NCI-H2171 (cell line): ENCODE measurements around the gene ACACB.

ENCODE experiments used
- DNase-seq: peaks from one replicate; lab custom pipeline; 2025; lab: John Stamatoyannopoulos, UW

ACACB gene

DNA sequence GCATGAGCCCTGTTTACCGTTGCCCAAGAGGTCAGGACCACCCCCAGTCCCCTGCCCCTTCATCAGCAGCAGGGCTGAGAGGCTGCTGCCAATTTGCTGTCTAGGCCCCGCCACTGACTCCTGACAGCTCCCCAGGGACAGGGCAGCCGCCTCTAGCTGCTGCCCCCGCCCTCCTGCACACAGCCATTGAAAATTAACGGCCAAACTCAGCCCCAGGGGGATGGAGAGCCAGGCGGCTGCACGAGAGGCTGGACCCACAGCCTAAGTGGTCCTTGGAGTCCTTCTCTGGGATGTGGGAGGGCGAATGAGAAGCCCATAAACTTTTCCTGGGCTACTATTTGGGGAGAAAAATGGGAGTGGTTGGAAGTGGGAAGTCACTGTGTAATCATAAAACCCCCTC lies 188.1 kb downstream of the ACACB start:
- peak; percentile 33 for DNase-seq

DNA sequence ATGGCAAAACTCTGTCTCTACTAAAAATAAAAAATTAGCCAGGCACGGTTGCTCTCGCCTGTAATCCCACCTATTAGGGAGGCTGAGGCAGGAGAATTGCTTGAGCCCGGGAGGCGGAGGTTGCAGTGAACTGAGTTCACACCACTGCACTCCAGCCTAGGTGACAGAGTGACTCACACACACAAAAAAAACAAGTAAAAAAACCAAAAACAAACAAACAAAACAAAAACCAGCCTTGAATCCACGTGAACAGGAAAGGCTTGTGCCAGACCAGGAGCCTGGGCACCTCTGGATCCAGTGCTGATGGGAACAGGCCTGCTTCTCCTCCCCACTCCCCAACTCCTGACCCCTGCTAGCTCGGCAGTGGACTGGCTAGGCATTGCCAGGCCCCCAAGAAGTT lies 189.2 kb downstream of the ACACB start:
- DNase-seq = no peak

DNA sequence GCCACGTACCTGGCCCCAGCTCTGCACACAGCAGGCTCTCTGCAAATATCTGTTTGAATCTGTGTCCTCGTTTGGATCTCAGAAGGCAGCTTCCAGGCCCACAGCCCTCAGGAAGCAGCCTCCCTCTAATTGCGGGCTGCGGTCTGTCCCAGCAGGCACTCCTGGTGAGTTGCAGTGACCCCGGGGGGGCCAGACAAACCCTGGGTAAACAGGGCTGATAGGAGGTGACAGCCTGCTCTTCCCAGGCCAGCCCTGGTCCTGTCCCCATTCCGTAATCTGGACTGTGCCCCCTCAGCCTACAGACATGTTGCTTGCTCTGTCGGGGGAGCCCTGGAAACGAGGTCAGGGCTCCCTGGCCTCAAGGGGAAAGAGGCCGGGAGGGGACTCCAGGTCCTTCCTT lies 190.7 kb downstream of the ACACB start:
- no peak for DNase-seq

DNA sequence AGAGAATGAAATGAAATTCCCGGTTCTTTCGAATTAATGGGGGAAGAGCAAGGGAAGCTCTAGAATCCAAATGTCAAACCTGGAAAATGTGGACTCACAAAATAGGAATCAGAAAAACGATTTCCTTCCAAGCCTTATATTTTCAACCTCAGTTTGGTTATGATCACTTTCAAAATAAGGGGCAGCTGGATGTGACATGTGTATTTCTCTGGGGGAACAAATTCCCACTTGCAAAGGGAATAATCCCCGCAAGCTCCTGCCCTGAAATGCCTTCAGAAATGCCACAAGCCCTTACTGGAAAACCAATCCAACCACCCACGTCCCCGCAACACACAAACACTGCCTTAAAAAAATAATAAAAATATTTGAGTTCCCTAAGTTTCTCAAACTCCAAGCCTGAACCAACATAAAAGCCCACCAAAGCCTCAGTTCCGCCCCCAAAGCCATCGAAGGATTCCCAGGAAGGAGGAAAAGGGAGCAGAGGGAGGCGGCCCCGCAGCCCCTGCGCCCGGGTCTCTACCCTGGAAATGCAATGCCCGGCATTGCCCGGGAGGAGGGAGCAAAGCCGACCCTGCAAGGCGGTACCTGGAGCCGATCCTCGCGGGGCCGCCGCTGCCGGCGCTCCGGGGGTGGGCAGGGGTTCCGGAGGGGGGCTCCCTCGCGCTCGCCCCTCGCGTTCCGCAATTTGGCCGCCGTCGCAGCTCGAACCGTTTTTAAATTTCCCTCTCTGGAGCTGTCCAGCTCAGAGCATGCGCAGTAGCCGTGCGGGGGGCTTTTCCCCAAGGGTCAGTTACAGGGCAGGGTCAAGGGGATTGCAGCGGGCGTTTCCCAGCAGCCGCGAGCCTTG lies 192.4 kb downstream of the ACACB start, which contains the start of gene FOXN4:
Gene FOXN4 (minus strand): TSS at position 751 of the 847 bp plus-strand sequence. CDS start 963 bp downstream, outside the sequence.
- no peak for DNase-seq

DNA sequence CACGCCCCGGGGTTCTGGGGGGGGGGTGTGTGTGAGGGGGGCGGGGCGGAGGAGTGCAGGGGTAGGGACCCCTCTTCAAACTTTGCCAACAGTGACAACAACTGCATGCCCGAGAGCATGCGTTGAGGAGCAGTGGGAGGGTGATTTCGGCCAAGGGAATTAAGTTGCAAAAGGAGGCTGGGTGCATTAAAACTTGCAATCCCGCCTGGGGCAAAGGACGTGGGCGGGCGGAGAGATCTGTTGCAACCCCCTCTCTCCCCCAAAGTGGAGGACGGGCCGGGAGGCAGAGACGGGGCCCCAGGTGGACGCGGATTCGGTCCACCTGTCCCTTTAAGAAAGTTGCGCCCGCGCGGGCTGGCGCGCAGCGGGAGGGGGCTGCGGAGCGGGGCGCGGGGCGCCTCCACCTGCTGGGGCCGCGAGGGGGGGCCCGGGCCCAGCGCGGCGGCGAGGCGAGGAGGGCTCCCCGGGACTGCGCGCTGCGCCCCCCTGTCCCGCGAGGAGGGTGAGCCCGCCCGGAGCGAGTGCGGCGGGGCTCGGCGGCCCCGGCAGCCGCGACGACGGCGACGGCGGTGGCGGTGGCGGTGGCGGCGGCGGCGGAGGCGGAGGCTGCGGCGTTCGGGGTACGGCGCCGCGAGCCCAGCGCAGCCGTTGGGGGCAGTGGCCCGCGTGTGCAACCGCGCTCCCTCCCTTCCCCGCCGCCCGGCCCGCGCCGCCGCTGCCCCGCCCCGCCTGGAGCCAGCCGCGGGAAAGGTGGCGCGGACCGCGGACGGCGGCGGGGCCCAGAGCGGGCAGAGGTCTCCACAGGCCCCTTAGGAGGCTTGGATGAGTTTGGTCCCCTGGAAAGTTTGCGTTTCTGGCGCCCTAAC lies 193.2 kb downstream of the ACACB start:
- DNase-seq = peak; percentile 19

DNA sequence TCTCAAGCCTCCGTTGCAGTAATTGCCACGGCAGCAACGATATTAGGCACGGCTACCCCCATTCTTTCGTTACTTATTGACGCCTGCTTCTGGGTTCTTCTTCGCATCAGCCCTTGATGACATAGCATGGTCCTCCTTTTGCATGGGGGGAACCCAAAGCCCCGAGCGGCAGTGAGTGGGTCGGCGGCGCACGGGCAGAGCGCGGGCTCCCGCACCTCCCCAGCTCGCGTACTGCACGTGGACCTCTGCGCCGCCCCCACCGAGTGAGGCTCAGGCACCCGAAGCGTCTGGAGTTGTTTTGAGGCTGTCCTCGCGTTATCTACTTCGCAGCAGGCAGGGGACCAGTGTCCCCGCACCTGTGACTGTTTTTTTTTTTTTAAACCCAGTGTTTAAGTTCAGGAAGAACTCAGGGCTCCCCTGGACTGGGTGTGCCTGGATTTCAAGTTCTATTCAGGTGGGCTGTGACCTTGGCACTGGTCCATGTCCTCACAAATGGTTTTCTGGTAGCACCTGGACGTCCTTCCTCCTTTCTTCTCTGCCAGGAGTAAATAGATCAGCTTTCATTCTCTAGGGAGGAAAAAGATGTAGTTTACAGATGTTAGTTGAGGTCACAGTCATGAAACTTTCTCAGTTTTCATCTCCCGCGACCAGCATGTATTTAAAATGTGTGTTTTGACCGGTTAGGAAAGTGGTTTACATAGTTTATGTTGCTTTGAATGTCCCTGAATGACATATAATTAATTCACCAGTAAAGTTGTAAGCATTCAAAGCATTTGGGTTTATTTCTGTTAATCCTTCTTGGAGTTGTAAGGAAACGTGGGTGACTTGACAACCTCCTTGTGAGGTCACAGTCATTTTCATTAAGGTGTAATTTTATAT lies 194.1 kb downstream of the ACACB start:
- DNase-seq = peak; percentile 77
